Pancreas (tissue), 10 donors: ENCODE data around the gene BGN. TPM values are rescaled to one million over a fixed set of nuclear protein-coding genes. Genes with fewer than 3 reads are reported as not detected.
A peak's percentile ranks its signal among the peaks of the same experiment; 100 is the strongest.

Experiments
- ATAC-seq, 4 donors: fragments of 200-7000 bp; cut with Tn5 transposase; one replicate each; pipeline versions ENCODE4 v1.8.0 to v1.9.1; 2020; ENCODE audit warnings: mild to moderate bottlenecking in 4 of 4, moderate library complexity in 4 of 4
- DNase-seq, 6 donors: peaks; one replicate each; pipeline ENCODE4 v3.0.0-alpha.2; 2020
- FAIRE-seq: peaks from 2 replicates; lab custom pipeline; 2012; peaks lifted over from hg19 to GRCh38; lab: Jason Lieb, UNC
- H3K27ac ChIP-seq, 4 donors: fragments of 200-600 bp; sonication (generic); 1 replicate in 3 of 4; 2 replicates in 1 of 4; pipeline versions ENCODE4 v1.5.0 to v1.8.0; 2020
- H3K27me3 ChIP-seq, 4 donors: fragments of 200-600 bp; one replicate each; pipeline ENCODE4 v1.8.0; 2021
- H3K36me3 ChIP-seq, 3 donors: fragments of 200-600 bp; sonication (generic) in 1 of 3; one replicate each; pipeline versions ENCODE4 v1.5.0 to v1.8.0; 2020 to 2021
- H3K4me1 ChIP-seq, 3 donors: fragments of 200-600 bp; one replicate each; pipeline ENCODE4 v1.8.0; 2021
- H3K4me3 ChIP-seq, 4 donors: fragments of 200-600 bp; sonication (generic) in 2 of 4; one replicate each; pipeline versions ENCODE4 v1.5.0 to v1.8.0; 2020 to 2021
- H3K9me3 ChIP-seq, 4 donors: fragments of 200-600 bp; one replicate each; pipeline ENCODE4 v1.8.0; 2021
- WGBS, 2 donors: extraction: QIAGEN DNeasy Blood & Tissue Kit; methylation state at CpG; one replicate each; pipeline ENCODE4 v1.1.7; 2013; 5-methylcytosine and 5-hydroxymethylcytosine counted together
- intact Hi-C, 3 donors: fragments of 100-400 bp; cut with DNase I; formaldehyde crosslinking; loops; one replicate each; pipeline versions ENCODE4 v1.11.1 to v1.14.2; 2022
- polyA plus RNA-seq, 2 donors: library from polyadenylated mRNA; stranded (reverse); fragments of 200-250 nt; gene quantifications; one replicate each; pipeline ENCODE4 v1.2.3, GENCODE V29; 2013
- total RNA-seq, 6 donors: library from RNA; stranded (reverse); fragmentation: NEBNext Ultra II Directional in 4 of 6; extraction: Animal tissue kit (Norgen Biotek cat#: 25700) in 4 of 6; gene quantifications; one replicate each; pipeline versions ENCODE4 v1.2.1 to v1.2.4, GENCODE V29; 2021 to 2023
- TF ChIP-seq, protein P1 (sequence below), 4 donors: fragments of 200-600 bp; sonication (generic) in 3 of 4; IDR thresholded peaks; one replicate each; pipeline versions ENCODE4 v1.5.0 to v1.8.0; 2021; ENCODE audit warnings: antibody characterized with exemption in 4 of 4
- donor health status: healthy with polysubstance abuse.
- donor health status: DM: no; HTN: no; CAD: no; lungs with moderate emphysema.
- donor health status: DM: no; HTN: no; CAD: no.
- donor health status: control.
- donor health status: control.
- donor health status: Bipolar disorder and iron deficiency.
- donor health status: DM: yes; HTN: yes; CAD: no.
- donor health status: DM: no; HTN: no; CAD: no.
- donor health status: DM: no; HTN: no; CAD: no.
- donor health status: DM: yes; HTN: yes; CAD: no.

BGN gene
- total and polyA plus RNA-seq, 8 donors: 4.0 to 113 (median 20.4) TPM

DNA sequence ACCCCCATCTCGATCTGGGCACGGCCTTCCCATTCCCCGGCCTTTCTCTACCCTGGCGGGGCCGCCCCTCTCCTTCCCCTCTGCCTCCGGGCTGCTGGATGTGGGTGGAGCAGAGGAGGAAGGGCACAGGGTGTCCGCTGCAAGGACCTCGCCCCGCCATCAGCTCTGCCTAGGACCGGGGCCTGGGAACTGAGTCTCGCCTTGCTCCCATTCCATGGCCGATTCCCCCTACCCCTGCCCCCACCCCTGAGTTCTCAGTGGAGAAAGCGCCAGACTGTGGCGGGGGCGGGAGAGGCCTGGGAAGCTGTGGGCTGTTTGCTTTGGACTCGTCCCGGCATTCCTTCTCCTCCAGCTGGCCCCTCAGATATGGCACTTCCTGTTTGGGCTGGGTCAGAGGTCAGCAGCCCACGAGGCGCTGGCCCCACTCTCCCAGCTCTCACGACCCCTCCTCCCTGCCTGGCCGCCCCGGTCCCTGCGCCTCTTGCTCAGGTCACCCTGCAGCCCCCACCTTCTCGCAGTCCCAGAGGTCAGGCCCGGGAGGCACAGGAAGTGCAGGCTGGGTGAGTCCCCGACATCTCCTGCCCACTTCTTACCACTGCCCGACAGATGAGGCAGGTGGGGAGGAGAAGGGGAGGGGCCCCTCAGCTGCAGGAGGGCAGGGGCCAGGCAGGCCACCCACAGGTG is 6.4 kb upstream of the BGN start:
- 48 to 50% methylated on average over 21 to 27 of the region's 27 CpGs for WGBS, 2 donors
- no peak overlapping the region for H3K27ac ChIP-seq
- H3K4me1 ChIP-seq: no peaks in the 10 kb centered on the region
- H3K27me3 ChIP-seq: no peaks in the 10 kb centered on the region
- DNase-seq (no peak), ATAC-seq (peak; percentile 11 to 71 (median 42)), FAIRE-seq (no peak)
- H3K4me3 ChIP-seq: no peak overlapping the region
- H3K36me3 ChIP-seq: no peaks in the 10 kb centered on the region
- no peaks in the 10 kb centered on the region for H3K9me3 ChIP-seq
- intact Hi-C loops: no loop called here
- TF ChIP-seq, protein P1, sequence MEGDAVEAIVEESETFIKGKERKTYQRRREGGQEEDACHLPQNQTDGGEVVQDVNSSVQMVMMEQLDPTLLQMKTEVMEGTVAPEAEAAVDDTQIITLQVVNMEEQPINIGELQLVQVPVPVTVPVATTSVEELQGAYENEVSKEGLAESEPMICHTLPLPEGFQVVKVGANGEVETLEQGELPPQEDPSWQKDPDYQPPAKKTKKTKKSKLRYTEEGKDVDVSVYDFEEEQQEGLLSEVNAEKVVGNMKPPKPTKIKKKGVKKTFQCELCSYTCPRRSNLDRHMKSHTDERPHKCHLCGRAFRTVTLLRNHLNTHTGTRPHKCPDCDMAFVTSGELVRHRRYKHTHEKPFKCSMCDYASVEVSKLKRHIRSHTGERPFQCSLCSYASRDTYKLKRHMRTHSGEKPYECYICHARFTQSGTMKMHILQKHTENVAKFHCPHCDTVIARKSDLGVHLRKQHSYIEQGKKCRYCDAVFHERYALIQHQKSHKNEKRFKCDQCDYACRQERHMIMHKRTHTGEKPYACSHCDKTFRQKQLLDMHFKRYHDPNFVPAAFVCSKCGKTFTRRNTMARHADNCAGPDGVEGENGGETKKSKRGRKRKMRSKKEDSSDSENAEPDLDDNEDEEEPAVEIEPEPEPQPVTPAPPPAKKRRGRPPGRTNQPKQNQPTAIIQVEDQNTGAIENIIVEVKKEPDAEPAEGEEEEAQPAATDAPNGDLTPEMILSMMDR (IDR thresholded peaks at IDR 0.05): no peak

GRCh38 chrX:153490217-153490930 is 4.4 kb upstream of the BGN start:
- Histone ChIP-seq H3K27ac (no peak overlapping the region), H3K4me1 (no peaks in the 10 kb centered on the region), H3K4me3 (no peak overlapping the region), H3K9me3 (no peaks in the 10 kb centered on the region), H3K36me3 (no peaks in the 10 kb centered on the region), H3K27me3 (no peaks in the 10 kb centered on the region)
- ATAC-seq (no peak), DNase-seq (no peak), FAIRE-seq (no peak)
- TF ChIP-seq, protein P1 (IDR thresholded peaks at IDR 0.05): no peak
- WGBS, 2 donors: 86 to 89% methylated on average over 20 of the region's 20 CpGs
- intact Hi-C loops: no loop called here

DNA sequence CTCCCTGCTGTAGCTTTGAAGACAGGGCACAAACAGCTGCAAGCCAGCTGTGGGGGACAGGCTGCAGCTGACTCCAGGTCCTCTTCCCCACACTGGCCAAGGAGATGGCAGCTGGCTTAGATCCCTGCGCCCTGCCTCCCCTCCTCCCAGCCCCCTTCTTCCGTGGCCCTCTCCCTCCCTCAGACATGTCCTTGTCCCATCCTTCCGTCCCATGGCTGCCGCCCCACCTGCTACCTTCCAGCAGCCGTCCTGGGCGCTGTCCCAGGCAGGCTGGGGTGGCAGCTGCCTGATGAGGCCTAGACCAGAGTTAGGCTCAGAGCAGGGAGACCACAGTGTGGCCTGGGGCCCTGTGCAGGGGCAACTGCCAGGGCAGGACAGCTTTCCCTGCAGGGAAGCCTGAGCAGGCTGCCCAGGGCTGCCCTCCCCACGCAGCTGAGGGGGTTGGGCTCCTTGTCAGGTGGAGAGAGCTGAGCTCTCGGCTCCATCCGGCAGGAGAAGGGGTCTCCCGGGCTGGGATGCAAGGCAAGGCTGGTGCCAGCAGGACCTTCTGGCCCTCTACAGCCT is 3.3 kb upstream of the BGN start:
- FAIRE-seq (no peak), DNase-seq (no peak), ATAC-seq (no peak)
- intact Hi-C loops: no loop called here
- TF ChIP-seq, protein P1 (IDR thresholded peaks at IDR 0.05): no peak
- Histone ChIP-seq H3K4me3 (no peak overlapping the region), H3K9me3 (no peaks in the 10 kb centered on the region), H3K27ac (no peak overlapping the region), H3K4me1 (no peaks in the 10 kb centered on the region), H3K27me3 (peaks cover 0 to 7% (median 2%) of the 10 kb centered on the region in 4 donors), H3K36me3 (no peaks in the 10 kb centered on the region)
- 70 to 73% methylated on average over 10 of the region's 10 CpGs for WGBS, 2 donors

GRCh38 chrX:153491918-153492317 is 2.9 kb upstream of the BGN start:
- H3K27ac ChIP-seq: no peak overlapping the region
- H3K4me1 ChIP-seq: no peaks in the 10 kb centered on the region

More at GRCh38 chrX:153491918-153492317, 2.9 kb upstream of the BGN start:
- ATAC-seq (no peak), DNase-seq (no peak), FAIRE-seq (no peak)
- Histone ChIP-seq H3K4me3 (no peak overlapping the region), H3K36me3 (no peaks in the 10 kb centered on the region), H3K27me3 (peaks cover 0 to 7% (median 2%) of the 10 kb centered on the region in 4 donors), H3K9me3 (no peaks in the 10 kb centered on the region)
- TF ChIP-seq, protein P1 (IDR thresholded peaks at IDR 0.05): no peak
- intact Hi-C loops: no loop called here
- WGBS, 2 donors: 65% methylated on average over 11 of the region's 11 CpGs
